HG02588 (cell line): ENCODE results near the gene ZNRF1.
"Not testable (repeated sequence)": the region's sequence is repeated elsewhere in the genome, so short reads cannot be mapped to it uniquely, and the experiment has no call there.

Experiments
- ATAC-seq: cut with Tn5 transposase; IDR thresholded peaks from one replicate; pipeline ENCODE4 v1.9.1; 2021; ENCODE audit warnings: mild to moderate bottlenecking, moderate library complexity; ENCODE audit not compliant: unreplicated experiment

The ZNRF1 gene

GRCh38 chr16:75026239-75026891, 27.5 kb downstream of the ZNRF1 start:
- not testable (repeated sequence) for ATAC-seq

- no peak for ATAC-seq
These were observed 28.1 kb downstream of the ZNRF1 start for GRCh38 chr16:75026892-75027391.

GRCh38 chr16:75027520-75028300, 28.9 kb downstream of the ZNRF1 start:
- no peak for ATAC-seq

- ATAC-seq = no peak
These were observed 29.8 kb downstream of the ZNRF1 start for GRCh38 chr16:75028544-75029135.

- no peak for ATAC-seq
These were observed 31.0 kb downstream of the ZNRF1 start for GRCh38 chr16:75029854-75030253.

- ATAC-seq = no peak
These were observed 33.8 kb downstream of the ZNRF1 start for GRCh38 chr16:75032655-75033054.

- ATAC-seq = no peak
These were observed 36.7 kb downstream of the ZNRF1 start for GRCh38 chr16:75035410-75035968.

GRCh38 chr16:75038036-75038858, 39.4 kb downstream of the ZNRF1 start:
- ATAC-seq = no peak

- ATAC-seq = no peak
These were observed 41.1 kb downstream of the ZNRF1 start for GRCh38 chr16:75039941-75040340.

- ATAC-seq = no peak
These were observed 43.8 kb downstream of the ZNRF1 start for GRCh38 chr16:75042426-75043174.

GRCh38 chr16:75043175-75043895, 44.5 kb downstream of the ZNRF1 start:
- peak; percentile 55 for ATAC-seq

- no peak for ATAC-seq
These were observed 46.1 kb downstream of the ZNRF1 start for GRCh38 chr16:75044800-75045361.

GRCh38 chr16:75045424-75045823, 46.6 kb downstream of the ZNRF1 start:
- ATAC-seq = no peak

- no peak for ATAC-seq
These were observed 49.2 kb downstream of the ZNRF1 start for GRCh38 chr16:75048054-75048453.

- ATAC-seq = no peak
These were observed 49.7 kb downstream of the ZNRF1 start for GRCh38 chr16:75048530-75048929.

GRCh38 chr16:75052481-75053202, 53.8 kb downstream of the ZNRF1 start:
- no peak for ATAC-seq

- no peak for ATAC-seq
These were observed 55.1 kb downstream of the ZNRF1 start for GRCh38 chr16:75053791-75054555.

GRCh38 chr16:75054556-75054947, 55.7 kb downstream of the ZNRF1 start:
- no peak for ATAC-seq
